Right lobe of liver (tissue), 6 donors: Measurements from ENCODE around the gene FKTN. TPM values are rescaled to one million over a fixed set of nuclear protein-coding genes. Genes with fewer than 3 reads are reported as not detected.

Source experiments
- ATAC-seq, 4 donors: fragments of 200-7000 bp; cut with Tn5 transposase; one replicate each; pipeline ENCODE4 v1.9.1; 2020; ENCODE audit warnings: mild to moderate bottlenecking in 4 of 4, moderate library complexity in 4 of 4
- DNase-seq, 3 donors: peaks; one replicate each; pipeline ENCODE4 v3.0.0-alpha.2; 2020
- H3K27ac ChIP-seq, 3 donors: fragments of 200-600 bp; one replicate each; pipeline ENCODE4 v1.8.0; 2022
- H3K27me3 ChIP-seq, 2 donors: fragments of 200-600 bp; one replicate each; pipeline ENCODE4 v1.8.0; 2022
- H3K36me3 ChIP-seq, 4 donors: fragments of 200-600 bp; sonication (generic) in 1 of 4; one replicate each; pipeline versions ENCODE4 v1.5.1 to v1.8.0; 2017 to 2022; ENCODE audit warnings: control low read depth in 1 of 4
- H3K4me1 ChIP-seq, 4 donors: fragments of 200-600 bp; sonication (generic) in 1 of 4; one replicate each; pipeline versions ENCODE4 v1.5.1 to v1.8.0; 2017 to 2022; ENCODE audit warnings: control low read depth in 1 of 4
- H3K4me3 ChIP-seq, 3 donors: fragments of 200-600 bp; one replicate each; pipeline ENCODE4 v1.8.0; 2022
- H3K9me3 ChIP-seq, 4 donors: fragments of 200-600 bp; sonication (generic) in 1 of 4; one replicate each; pipeline versions ENCODE4 v1.5.1 to v1.8.0; 2017 to 2022; ENCODE audit warnings: control low read depth in 1 of 4
- CTCF ChIP-seq, 4 donors: fragments of 200-600 bp in 3 of 4; fragments of 450-650 bp in 1 of 4; IDR thresholded peaks; one replicate each; pipeline versions ENCODE4 v1.5.1 to v1.8.0; 2016 to 2022; ENCODE audit warnings: antibody characterized with exemption in 4 of 4, mild to moderate bottlenecking in 2 of 4
- POLR2A ChIP-seq: fragments of 450-650 bp; IDR thresholded peaks from one replicate; pipeline ENCODE4 v1.6.1; 2017; ENCODE audit warnings: antibody characterized with exemption, mild to moderate bottlenecking
- WGBS: methylation state at CpG from one replicate; pipeline ENCODE4 v1.1.6; 2018; ENCODE audit warnings: low coverage, low lambda C conversion rate; ENCODE audit not compliant: insufficient coverage; ENCODE audit errors: missing lambda C conversion rate; 5-methylcytosine and 5-hydroxymethylcytosine counted together
- intact Hi-C, 2 donors: fragments of 100-400 bp; cut with DNase I; formaldehyde crosslinking; loops; one replicate each; pipeline versions ENCODE4 v1.11.2 to v1.14.1; 2022
- total RNA-seq, 6 experiments: library from RNA; depleted of rRNA in 2 of 6; stranded (reverse); fragments of >200 nt in 2 of 6; fragmentation: NEBNext Ultra II Directional in 3 of 6; extraction: Animal tissue kit (Norgen Biotek cat#: 25700) in 3 of 6; gene quantifications; one replicate each; pipeline versions ENCODE4 v1.1.0 to v1.2.4, GENCODE V29; 2016 to 2023
- donor health status: DM: no; HTN: yes; CAD: no.
- donor health status: DM: no; HTN: no; CAD: no.
- donor health status: DM: no; HTN: no; CAD: no.
- donor health status: DM: no; HTN: yes; CAD: no.
- donor health status: DM: no; HTN: yes; CAD: no.

The FKTN gene
- total RNA-seq, 6 experiments from 2014 or later = 4.5 to 9.8 (median 7.2) TPM

DNA sequence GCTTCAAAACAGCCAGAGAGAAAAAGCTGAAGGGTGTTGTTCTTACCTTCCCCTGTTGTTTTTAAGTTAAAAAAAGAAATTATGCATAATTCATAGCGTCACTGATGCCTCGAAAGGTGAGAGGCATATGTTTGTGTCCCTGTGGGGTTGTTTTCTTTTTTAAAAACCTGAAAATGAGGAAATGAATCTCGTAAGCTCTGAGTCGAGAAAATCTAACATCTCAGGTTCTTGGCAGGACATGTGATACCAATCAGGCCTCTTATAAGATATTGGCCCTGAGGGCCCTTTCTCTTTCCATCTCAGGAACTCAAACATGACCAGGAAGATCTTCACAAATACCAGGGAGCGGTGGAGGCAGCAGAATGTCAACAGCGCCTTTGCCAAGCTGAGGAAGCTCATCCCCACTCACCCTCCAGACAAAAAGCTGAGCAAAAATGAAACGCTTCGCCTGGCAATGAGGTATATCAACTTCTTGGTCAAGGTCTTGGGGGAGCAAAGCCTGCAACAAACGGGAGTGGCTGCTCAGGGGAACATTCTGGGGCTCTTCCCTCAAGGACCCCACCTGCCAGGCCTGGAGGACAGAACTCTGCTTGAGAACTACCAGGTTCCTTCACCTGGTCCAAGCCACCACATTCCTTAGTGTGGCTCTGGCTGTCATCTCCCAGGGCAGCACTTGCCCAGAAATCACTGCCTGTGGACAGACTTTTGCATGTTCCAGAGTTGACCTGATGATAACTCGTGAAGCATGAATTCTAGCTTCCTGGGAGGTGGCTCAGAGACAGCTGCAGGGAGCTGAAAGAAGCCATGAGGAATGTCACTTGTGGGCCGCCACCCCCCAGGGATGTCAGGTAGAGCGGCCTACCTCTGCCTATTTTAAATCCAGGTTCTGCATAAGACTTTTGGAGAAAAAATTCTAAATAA, 104.5 kb downstream of the FKTN start, which contains the start of gene TAL2:
Gene TAL2, plus strand, starts transcription at position 274 of the 921 bp plus-strand sequence. Its CDS starts 40 bp downstream, at position 314.
- Histone ChIP-seq H3K36me3 (no peaks in the 10 kb centered on the region), H3K4me3 (no peak within 1 kb of the TSS), H3K27me3 (no peaks in the 10 kb centered on the region), H3K27ac (no peak within 1 kb of the TSS), H3K4me1 (no peaks in the 10 kb centered on the region), H3K9me3 (no peaks in the 10 kb centered on the region)
- intact Hi-C loops = no loop called here
- 82% methylated on average over 4 of the region's 12 CpGs for WGBS
- ATAC-seq (no peak), DNase-seq (no peak)
- no peak for TF ChIP-seq CTCF (IDR thresholded peaks at IDR 0.05)
- TF ChIP-seq POLR2A = no peak

GRCh38 chr9:105663914-105664313, 106.0 kb downstream of the FKTN start:
- no peaks in the 10 kb centered on the region for H3K27me3 ChIP-seq
- WGBS = 81% methylated on average over 5 of the region's 5 CpGs
- intact Hi-C loops = no loop called here
- H3K9me3 ChIP-seq = no peaks in the 10 kb centered on the region
- DNase-seq (no peak), ATAC-seq (no peak)
- no peak overlapping the region for H3K4me3 ChIP-seq
- no peak overlapping the region for H3K27ac ChIP-seq
- H3K36me3 ChIP-seq = no peaks in the 10 kb centered on the region
- H3K4me1 ChIP-seq = peaks cover 0 to 7% (median 0%) of the 10 kb centered on the region in 4 donors
- no peak for TF ChIP-seq CTCF (IDR thresholded peaks at IDR 0.05)
- no peak for TF ChIP-seq POLR2A

DNA sequence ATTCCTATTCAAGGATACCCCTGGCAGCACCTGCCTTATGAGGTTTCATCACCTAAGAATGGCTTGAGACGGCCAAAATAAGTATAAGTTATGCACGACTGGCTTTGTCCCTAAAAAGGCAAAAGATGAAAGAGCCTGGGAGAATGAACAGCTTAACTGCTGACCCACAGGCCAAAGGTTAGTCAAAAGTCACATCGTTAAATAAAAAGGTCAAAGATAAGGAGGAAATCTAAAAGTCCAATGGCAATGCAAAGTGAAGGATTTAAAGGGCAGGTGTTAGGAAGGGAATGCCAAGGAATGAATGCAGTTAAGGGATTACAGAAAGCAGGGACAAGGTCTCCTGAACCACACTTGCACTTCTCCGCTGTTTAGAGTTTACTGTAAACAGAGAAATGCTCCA, 109.9 kb downstream of the FKTN start:
- Histone ChIP-seq H3K4me3 (no peak overlapping the region), H3K27me3 (no peaks in the 10 kb centered on the region), H3K27ac (no peak overlapping the region), H3K9me3 (no peaks in the 10 kb centered on the region), H3K36me3 (no peaks in the 10 kb centered on the region), H3K4me1 (peaks cover 0 to 26% (median 1%) of the 10 kb centered on the region in 4 donors)
- intact Hi-C loops = no loop called here
- no peak for TF ChIP-seq CTCF (IDR thresholded peaks at IDR 0.05)
- TF ChIP-seq POLR2A = no peak
- peak in 3 of 4 donors; percentile 47 to 65 (median 54) for ATAC-seq
- 39% methylated on average over 4 of the region's 4 CpGs for WGBS
- DNase-seq = no peak

DNA sequence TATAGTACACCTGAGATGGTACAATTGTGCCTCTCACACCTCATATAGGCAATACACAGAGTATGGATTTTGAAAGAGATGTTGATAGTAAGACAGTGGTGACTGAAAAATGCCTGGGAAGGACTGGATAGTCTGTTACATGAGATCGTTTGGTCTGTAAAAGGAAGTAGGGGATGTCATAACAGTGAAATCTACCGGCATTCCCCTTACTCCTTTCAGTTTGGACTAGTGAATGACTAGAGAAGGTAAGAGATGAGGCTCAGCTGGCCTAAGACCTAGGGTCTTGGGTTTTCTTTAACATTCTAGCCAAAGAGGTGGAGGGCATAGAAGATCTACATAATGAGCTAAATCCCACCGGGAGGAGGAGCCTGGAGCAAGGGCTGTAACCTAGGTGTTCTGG, 112.4 kb downstream of the FKTN start:
- TF ChIP-seq CTCF (IDR thresholded peaks at IDR 0.05) (no peak), POLR2A (no peak)
- peak in 1 of 4 donors; percentile 6 for ATAC-seq

More for the DNA sequence above, 112.4 kb downstream of the FKTN start:
- 55% methylated on average over 3 of the region's 3 CpGs for WGBS
- Histone ChIP-seq H3K36me3 (no peaks in the 10 kb centered on the region), H3K27me3 (no peaks in the 10 kb centered on the region), H3K4me3 (no peak overlapping the region), H3K9me3 (no peaks in the 10 kb centered on the region), H3K27ac (no peak overlapping the region), H3K4me1 (peaks cover 0 to 35% (median 2%) of the 10 kb centered on the region in 4 donors)
- DNase-seq = no peak
- intact Hi-C loops = no loop called here
